Ishikawa (cell line): ENCODE measurements around the gene NCKAP1.

Experiments used
- CEBPB ChIP-seq: IDR thresholded peaks from 2 replicates; pipeline ENCODE4 v1.6.1; 2012
- CREB1 ChIP-seq: IDR thresholded peaks from 2 replicates; pipeline ENCODE4 v1.6.1; 2012; ENCODE audit warnings: low read depth
- EP300 ChIP-seq: IDR thresholded peaks from 2 replicates; pipeline ENCODE4 v1.6.1; 2012; ENCODE audit warnings: borderline replicate concordance
- FOXM1 ChIP-seq: IDR thresholded peaks from 2 replicates; pipeline ENCODE4 v1.6.1; 2012; ENCODE audit warnings: low read depth, borderline replicate concordance
- TCF12 ChIP-seq: IDR thresholded peaks from 2 replicates; pipeline ENCODE4 v1.6.1; 2012; ENCODE audit warnings: low read depth
- YY1 ChIP-seq: IDR thresholded peaks from 2 replicates; pipeline ENCODE4 v1.6.1; 2012; ENCODE audit warnings: low read depth
- ZBTB7A ChIP-seq: IDR thresholded peaks from 2 replicates; pipeline ENCODE4 v1.6.1; 2012; ENCODE audit warnings: low read depth
- TF ChIP-seq, protein P1 (sequence below): IDR thresholded peaks from 2 replicates; pipeline ENCODE4 v1.6.1; 2012
- TF ChIP-seq, protein P2 (sequence below): IDR thresholded peaks from 2 replicates; pipeline ENCODE4 v1.6.1; 2012; ENCODE audit warnings: low read depth, mild to moderate bottlenecking

DNA sequence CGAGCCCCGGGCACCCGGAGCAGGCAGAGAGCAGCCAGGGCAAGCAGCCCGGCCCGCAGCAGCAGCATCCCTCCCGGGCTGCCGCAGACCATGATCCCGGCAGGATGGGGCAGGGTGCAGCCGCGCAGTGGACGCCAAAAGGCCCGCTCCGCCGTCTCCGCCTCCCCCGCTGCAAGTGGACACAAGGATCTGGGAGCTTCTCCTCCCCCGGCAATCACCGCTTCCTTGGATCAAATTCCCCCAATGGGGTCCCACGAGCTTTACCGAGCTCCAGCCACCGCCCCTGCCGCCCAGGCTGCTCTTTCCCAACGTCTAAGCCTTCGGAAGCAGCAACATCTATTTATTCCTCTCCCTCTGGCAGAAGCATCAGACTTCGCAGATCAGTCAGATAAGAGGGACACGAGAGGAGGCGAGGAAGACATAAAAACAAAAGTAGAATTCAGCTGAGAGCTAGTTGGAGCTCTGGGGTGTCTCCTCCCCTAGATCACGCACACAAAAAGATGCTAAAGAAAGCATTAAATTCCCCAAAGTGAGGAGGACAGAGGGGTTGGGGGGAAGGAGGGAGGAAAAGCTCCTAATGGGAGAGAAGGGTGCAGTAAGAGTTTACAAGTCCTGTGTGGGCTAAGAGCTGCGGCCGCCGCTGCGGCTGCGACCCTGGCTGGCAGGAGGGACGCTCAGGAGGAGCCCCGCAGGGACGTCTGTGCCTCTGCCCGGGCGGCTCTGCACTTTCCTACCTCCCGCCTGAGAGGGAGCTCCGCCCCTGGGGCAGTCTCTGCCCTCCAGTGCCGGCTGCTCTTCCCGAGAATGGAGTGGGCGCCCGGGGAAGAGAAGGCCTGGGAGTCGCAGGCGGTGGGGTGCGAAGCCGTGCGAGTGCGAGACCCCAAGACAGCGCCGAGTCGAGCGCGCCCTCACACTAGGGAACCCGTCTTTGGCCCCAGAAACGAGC, 171.5 kb downstream of the NCKAP1 start, which contains the start of gene FRZB:
- TF ChIP-seq, protein P1, sequence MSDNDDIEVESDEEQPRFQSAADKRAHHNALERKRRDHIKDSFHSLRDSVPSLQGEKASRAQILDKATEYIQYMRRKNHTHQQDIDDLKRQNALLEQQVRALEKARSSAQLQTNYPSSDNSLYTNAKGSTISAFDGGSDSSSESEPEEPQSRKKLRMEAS: no peak
- TF ChIP-seq CEBPB (no peak), EP300 (no peak), TCF12 (no peak), ZBTB7A (no peak), YY1 (no peak), CREB1 (no peak), FOXM1 (no peak)
- TF ChIP-seq, protein P2, sequence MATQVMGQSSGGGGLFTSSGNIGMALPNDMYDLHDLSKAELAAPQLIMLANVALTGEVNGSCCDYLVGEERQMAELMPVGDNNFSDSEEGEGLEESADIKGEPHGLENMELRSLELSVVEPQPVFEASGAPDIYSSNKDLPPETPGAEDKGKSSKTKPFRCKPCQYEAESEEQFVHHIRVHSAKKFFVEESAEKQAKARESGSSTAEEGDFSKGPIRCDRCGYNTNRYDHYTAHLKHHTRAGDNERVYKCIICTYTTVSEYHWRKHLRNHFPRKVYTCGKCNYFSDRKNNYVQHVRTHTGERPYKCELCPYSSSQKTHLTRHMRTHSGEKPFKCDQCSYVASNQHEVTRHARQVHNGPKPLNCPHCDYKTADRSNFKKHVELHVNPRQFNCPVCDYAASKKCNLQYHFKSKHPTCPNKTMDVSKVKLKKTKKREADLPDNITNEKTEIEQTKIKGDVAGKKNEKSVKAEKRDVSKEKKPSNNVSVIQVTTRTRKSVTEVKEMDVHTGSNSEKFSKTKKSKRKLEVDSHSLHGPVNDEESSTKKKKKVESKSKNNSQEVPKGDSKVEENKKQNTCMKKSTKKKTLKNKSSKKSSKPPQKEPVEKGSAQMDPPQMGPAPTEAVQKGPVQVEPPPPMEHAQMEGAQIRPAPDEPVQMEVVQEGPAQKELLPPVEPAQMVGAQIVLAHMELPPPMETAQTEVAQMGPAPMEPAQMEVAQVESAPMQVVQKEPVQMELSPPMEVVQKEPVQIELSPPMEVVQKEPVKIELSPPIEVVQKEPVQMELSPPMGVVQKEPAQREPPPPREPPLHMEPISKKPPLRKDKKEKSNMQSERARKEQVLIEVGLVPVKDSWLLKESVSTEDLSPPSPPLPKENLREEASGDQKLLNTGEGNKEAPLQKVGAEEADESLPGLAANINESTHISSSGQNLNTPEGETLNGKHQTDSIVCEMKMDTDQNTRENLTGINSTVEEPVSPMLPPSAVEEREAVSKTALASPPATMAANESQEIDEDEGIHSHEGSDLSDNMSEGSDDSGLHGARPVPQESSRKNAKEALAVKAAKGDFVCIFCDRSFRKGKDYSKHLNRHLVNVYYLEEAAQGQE: no peak
